KMS-11 (cell line): Measurements from ENCODE around the gene MPRIP.

Experiments
- H2AFZ ChIP-seq: fragments of 200-600 bp; sonication (generic); 2 replicates; pipeline ENCODE4 v1.6.1; 2016; ENCODE audit warnings: antibody characterized with exemption, mixed run types, low read depth
- H3K27ac ChIP-seq: fragments of 200-600 bp; sonication (generic); 2 replicates; pipeline ENCODE4 v1.6.1; 2016; ENCODE audit warnings: mild to moderate bottlenecking, mixed run types
- H3K27me3 ChIP-seq: fragments of 200-600 bp; sonication (generic); 2 replicates; pipeline ENCODE4 v1.6.1; 2017; ENCODE audit warnings: mild to moderate bottlenecking, low read depth, mixed run types, moderate library complexity; ENCODE audit not compliant: insufficient read depth
- H3K36me3 ChIP-seq: fragments of 200-600 bp; sonication (generic); 2 replicates; pipeline ENCODE4 v1.6.1; 2017; ENCODE audit warnings: mild to moderate bottlenecking, mixed run types; ENCODE audit not compliant: insufficient read depth
- H3K4me1 ChIP-seq: fragments of 200-600 bp; sonication (generic); 2 replicates; pipeline ENCODE4 v1.6.1; 2016; ENCODE audit warnings: mild to moderate bottlenecking, low read depth, mixed run types; ENCODE audit not compliant: poor library complexity, severe bottlenecking
- H3K4me2 ChIP-seq: fragments of 200-600 bp; sonication (generic); 2 replicates; pipeline ENCODE4 v1.7.0; 2016; ENCODE audit warnings: mild to moderate bottlenecking, mixed run types
- H3K4me3 ChIP-seq: fragments of 200-600 bp; sonication (generic); IDR thresholded peaks from 2 replicates; pipeline ENCODE4 v1.6.1; 2017; ENCODE audit warnings: low read depth, low read length, mixed read lengths; ENCODE audit not compliant: insufficient read depth
- H3K79me2 ChIP-seq: fragments of 200-600 bp; sonication (generic); 2 replicates; pipeline ENCODE4 v1.6.1; 2016; ENCODE audit warnings: low read depth, mixed run types; ENCODE audit not compliant: insufficient read depth
- H3K9ac ChIP-seq: fragments of 200-600 bp; sonication (generic); 2 replicates; pipeline ENCODE4 v1.6.1; 2016; ENCODE audit warnings: mild to moderate bottlenecking, mixed run types
- H4K20me1 ChIP-seq: fragments of 200-600 bp; sonication (generic); 2 replicates; pipeline ENCODE4 v1.6.1; 2016; ENCODE audit warnings: mild to moderate bottlenecking, mixed run types; ENCODE audit not compliant: insufficient read depth
- TF ChIP-seq, protein P1 (sequence below): fragments of 200-600 bp; sonication (generic); conservative IDR thresholded peaks from 2 replicates; pipeline ENCODE4 v1.6.1; 2017; ENCODE audit warnings: low read depth, mild to moderate bottlenecking, antibody characterized with exemption, low read length, moderate library complexity, mixed read lengths

MPRIP gene

DNA sequence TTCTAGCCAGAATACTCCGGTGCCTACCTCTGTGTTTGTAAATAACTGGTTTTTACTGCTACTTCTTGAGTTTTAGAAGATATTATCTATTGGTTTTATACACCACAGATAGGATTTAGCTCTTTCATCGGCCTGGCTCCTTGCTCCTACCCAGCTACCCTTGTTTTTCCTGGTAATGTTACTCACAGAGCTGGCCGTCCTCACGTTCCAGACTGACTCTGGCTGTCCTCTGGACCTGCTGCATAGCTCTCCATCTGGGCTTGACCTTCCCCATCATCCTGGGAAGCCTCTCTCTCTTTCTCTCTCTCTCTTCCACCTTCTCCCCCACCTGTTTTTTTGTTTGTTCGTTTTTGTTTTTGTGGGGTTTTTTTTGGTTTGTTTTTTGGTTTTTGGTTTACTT, 51.5 kb downstream of the MPRIP start:
- H3K9ac ChIP-seq: no peak overlapping the region

DNA sequence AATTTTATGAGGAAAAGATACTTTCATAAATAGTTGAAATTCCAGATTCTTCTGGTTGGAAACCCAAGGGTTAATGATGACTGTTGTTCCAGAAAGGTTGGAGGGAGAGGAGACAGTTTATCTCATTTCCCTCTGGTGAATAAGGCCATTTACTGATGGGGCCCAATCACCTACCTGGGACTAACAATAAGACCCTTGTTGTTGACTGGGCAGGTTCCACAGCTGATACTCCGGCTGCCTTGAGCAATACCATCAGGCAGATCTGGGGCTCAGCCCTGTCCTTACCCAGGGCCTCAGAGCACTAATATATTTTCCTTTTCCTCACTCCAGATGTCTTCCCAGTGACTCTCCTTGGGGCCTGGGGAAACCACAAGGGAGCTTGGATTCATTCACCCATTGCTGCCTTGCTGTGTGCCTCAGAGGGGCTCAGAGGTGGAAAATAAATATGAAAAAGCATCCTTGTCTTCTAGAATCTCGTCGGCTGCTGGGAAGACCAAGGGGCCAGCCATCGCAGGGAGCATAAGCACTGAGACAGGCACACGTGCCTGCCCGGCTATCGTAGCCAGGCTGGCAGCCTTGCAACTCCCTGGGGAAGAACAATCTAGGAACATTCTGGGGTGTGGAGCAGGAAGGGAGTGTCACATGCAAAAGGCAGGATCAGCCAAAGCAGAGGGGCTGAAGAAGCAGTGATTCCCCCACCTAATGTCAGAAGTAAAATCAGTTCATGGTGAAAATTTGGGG, 54.4 kb downstream of the MPRIP start:
- H3K27me3 ChIP-seq: no peaks in the 10 kb centered on the region
- no peak overlapping the region for H3K4me3 ChIP-seq
- no peaks in the 10 kb centered on the region for H4K20me1 ChIP-seq
- H2AFZ ChIP-seq: no peak overlapping the region
- TF ChIP-seq, protein P1, sequence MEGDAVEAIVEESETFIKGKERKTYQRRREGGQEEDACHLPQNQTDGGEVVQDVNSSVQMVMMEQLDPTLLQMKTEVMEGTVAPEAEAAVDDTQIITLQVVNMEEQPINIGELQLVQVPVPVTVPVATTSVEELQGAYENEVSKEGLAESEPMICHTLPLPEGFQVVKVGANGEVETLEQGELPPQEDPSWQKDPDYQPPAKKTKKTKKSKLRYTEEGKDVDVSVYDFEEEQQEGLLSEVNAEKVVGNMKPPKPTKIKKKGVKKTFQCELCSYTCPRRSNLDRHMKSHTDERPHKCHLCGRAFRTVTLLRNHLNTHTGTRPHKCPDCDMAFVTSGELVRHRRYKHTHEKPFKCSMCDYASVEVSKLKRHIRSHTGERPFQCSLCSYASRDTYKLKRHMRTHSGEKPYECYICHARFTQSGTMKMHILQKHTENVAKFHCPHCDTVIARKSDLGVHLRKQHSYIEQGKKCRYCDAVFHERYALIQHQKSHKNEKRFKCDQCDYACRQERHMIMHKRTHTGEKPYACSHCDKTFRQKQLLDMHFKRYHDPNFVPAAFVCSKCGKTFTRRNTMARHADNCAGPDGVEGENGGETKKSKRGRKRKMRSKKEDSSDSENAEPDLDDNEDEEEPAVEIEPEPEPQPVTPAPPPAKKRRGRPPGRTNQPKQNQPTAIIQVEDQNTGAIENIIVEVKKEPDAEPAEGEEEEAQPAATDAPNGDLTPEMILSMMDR: no peak
- H3K79me2 ChIP-seq: no peaks in the 10 kb centered on the region
- no peaks in the 10 kb centered on the region for H3K4me1 ChIP-seq
- no peaks in the 10 kb centered on the region for H3K36me3 ChIP-seq
- no peak overlapping the region for H3K27ac ChIP-seq
- H3K9ac ChIP-seq: no peak overlapping the region
- no peak overlapping the region for H3K4me2 ChIP-seq

More for the DNA sequence above, 51.5 kb downstream of the MPRIP start:
- TF ChIP-seq, protein P1: no peak
- H3K36me3 ChIP-seq: no peaks in the 10 kb centered on the region
- H3K79me2 ChIP-seq: no peaks in the 10 kb centered on the region
- H3K4me1 ChIP-seq: no peaks in the 10 kb centered on the region
- no peak overlapping the region for H3K4me3 ChIP-seq
- no peaks in the 10 kb centered on the region for H3K27me3 ChIP-seq
- H3K4me2 ChIP-seq: no peak overlapping the region
- no peak overlapping the region for H3K27ac ChIP-seq
- no peaks in the 10 kb centered on the region for H4K20me1 ChIP-seq
- H2AFZ ChIP-seq: no peak overlapping the region

DNA sequence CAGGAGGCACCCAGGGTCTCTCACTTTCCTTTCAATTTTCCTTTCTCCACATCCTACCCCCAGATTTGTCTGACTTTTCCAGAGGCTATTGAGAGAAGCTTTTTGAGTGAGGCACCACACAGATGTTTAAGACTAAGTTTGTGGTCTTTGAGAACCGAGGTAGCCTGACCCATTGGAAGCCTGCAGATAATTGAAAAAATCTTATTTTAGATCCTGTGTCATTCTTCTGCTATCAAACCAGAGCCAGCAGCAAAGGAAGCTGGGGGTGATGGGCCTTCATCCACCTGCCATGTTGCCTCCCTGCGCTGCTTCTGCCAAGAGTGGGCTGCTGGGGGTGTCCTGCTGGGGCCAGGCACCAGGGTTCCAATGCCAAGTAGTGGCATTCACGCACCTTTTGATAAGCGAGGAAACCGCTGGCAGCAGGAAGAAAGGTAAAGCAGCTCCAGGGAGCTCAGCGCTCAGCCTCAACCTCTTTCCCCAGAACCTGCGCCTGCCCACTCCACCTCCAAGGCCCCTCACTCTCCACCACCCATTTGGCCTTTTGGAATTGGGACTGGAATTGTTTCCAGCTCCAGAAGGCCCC, 55.6 kb downstream of the MPRIP start:
- H3K79me2 ChIP-seq: no peaks in the 10 kb centered on the region
- H3K27ac ChIP-seq: no peak overlapping the region

DNA sequence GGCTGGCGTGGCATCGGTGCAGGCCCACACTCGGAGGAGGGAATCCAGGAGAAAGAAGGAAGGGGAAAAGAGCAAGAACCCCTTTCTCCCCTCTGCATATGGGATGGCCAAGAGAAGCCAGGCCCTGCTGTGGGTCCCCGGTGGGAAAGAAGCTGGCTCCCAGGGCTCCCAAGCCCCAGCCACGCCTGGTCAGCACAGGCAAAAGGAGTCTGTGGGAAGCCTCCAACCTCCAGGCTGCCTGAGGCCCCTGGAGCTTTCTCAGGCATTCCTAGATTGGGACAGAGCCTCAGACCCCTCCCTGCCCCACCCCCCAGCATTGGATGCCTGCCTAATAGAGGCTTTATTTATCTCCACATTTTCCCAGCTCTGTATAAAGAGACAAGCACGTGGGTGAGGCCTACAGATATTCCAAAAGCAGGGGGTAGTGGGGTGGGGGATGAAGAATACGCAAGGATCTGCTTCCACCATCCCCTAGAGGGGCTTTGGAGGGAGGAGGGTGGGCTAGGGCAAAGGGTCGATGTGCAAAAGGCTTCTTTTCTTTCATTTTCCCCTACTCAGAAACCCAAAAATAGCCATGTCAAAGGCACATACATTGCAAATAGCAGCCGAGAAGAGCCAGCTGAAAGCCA, 56.4 kb downstream of the MPRIP start:
- no peak overlapping the region for H3K4me3 ChIP-seq
- H3K27ac ChIP-seq: no peak overlapping the region
- no peak overlapping the region for H3K9ac ChIP-seq
- no peaks in the 10 kb centered on the region for H3K4me1 ChIP-seq
- H3K27me3 ChIP-seq: no peaks in the 10 kb centered on the region
- TF ChIP-seq, protein P1: no peak
- H3K36me3 ChIP-seq: no peaks in the 10 kb centered on the region
- H2AFZ ChIP-seq: no peak overlapping the region
- H4K20me1 ChIP-seq: no peaks in the 10 kb centered on the region
- H3K4me2 ChIP-seq: no peak overlapping the region
- no peaks in the 10 kb centered on the region for H3K79me2 ChIP-seq

More for the DNA sequence above, 55.6 kb downstream of the MPRIP start:
- Histone ChIP-seq H3K27me3 (no peaks in the 10 kb centered on the region), H3K36me3 (no peaks in the 10 kb centered on the region), H3K4me2 (no peak overlapping the region), H3K9ac (no peak overlapping the region), H2AFZ (no peak overlapping the region), H3K4me1 (no peaks in the 10 kb centered on the region), H4K20me1 (no peaks in the 10 kb centered on the region), H3K4me3 (no peak overlapping the region)
- TF ChIP-seq, protein P1: no peak
